PFSK-1 (cell line): ENCODE measurements around the gene ATCAY. TPM values are rescaled to one million over a fixed set of nuclear protein-coding genes. Genes with fewer than 3 reads are reported as not detected.

Source experiments
- FOXP2 ChIP-seq: optimal IDR thresholded peaks from 2 replicates; pipeline ENCODE3; 2011; ENCODE audit warnings: borderline replicate concordance, control low read depth, inconsistent platforms; ENCODE audit not compliant: insufficient read depth; ENCODE audit errors: extremely low read length, extremely low read depth
- POLR2AphosphoS5 ChIP-seq: IDR thresholded peaks from 2 replicates; pipeline ENCODE4 v1.6.1; 2012; ENCODE audit warnings: low read depth, mild to moderate bottlenecking, control low read depth, low read length, moderate library complexity
- REST ChIP-seq, 2 experiments: IDR thresholded peaks; 2 replicates each; pipeline versions ENCODE4 v1.6.1 to v1.8.0; 2011 to 2012; ENCODE audit warnings: low read depth in 2 of 2, low read length in 2 of 2, control low read depth in 1 of 2, inconsistent platforms in 1 of 2, mild to moderate bottlenecking in 1 of 2, moderate library complexity in 1 of 2; ENCODE audit not compliant: insufficient read depth in 1 of 2
- SIN3A ChIP-seq: IDR thresholded peaks from 2 replicates; pipeline ENCODE4 v1.6.1; 2012; ENCODE audit warnings: mild to moderate bottlenecking, low read length, moderate library complexity, borderline replicate concordance; ENCODE audit not compliant: insufficient read depth
- TAF1 ChIP-seq: IDR thresholded peaks from 2 replicates; pipeline ENCODE4 v1.6.1; 2012; ENCODE audit warnings: low read length, control low read depth, borderline replicate concordance; ENCODE audit not compliant: insufficient read depth
- polyA plus RNA-seq: library from polyadenylated mRNA; unstranded; fragments of >200 nt; gene quantifications from one replicate; pipeline ENCODE4 v1.2.1, GENCODE V29; 2012; ENCODE audit warnings: low read depth, missing spikeins; ENCODE audit not compliant: insufficient read length

ATCAY gene
- not detected for polyA plus RNA-seq

- TF ChIP-seq REST (IDR thresholded peaks at IDR 0.05; ENCODE audit: insufficient read depth in 1 of 2, low read depth in 2 of 2, low read length in 2 of 2) = no peak
- no peak for TF ChIP-seq FOXP2
- TF ChIP-seq SIN3A = no peak
- TF ChIP-seq POLR2AphosphoS5 = no peak
- TF ChIP-seq TAF1 = no peak
Measured at GRCh38 chr19:3880471-3881271, at the start of gene ATCAY. Gene ATCAY, plus strand, starts transcription at chr19:3880685. Its CDS starts 5,083 bp downstream, at chr19:3885768.

- TF ChIP-seq POLR2AphosphoS5 = no peak
- TF ChIP-seq TAF1 = no peak
- no peak for TF ChIP-seq REST (IDR thresholded peaks at IDR 0.05; ENCODE audit: insufficient read depth in 1 of 2, low read depth in 2 of 2, low read length in 2 of 2)
- TF ChIP-seq SIN3A = no peak
- TF ChIP-seq FOXP2 = no peak
Measured at GRCh38 chr19:3831601-3832000, 48.9 kb upstream of the ATCAY start.

GRCh38 chr19:3832001-3832400, 48.5 kb upstream of the ATCAY start:
- TF ChIP-seq TAF1 (no peak), POLR2AphosphoS5 (no peak), REST (IDR thresholded peaks at IDR 0.05; ENCODE audit: insufficient read depth in 1 of 2, low read depth in 2 of 2, low read length in 2 of 2) (no peak), FOXP2 (no peak), SIN3A (no peak)

GRCh38 chr19:3833578-3834348, 46.7 kb upstream of the ATCAY start:
- no peak for TF ChIP-seq TAF1
- TF ChIP-seq SIN3A = no peak
- no peak for TF ChIP-seq REST (IDR thresholded peaks at IDR 0.05; ENCODE audit: insufficient read depth in 1 of 2, low read depth in 2 of 2, low read length in 2 of 2)
- TF ChIP-seq POLR2AphosphoS5 = no peak
- no peak for TF ChIP-seq FOXP2
